ENCODE data around the gene NCL. TPM values are rescaled to one million over a fixed set of nuclear protein-coding genes. Genes with fewer than 3 reads are reported as not detected.

Gene NCL
- total RNA-seq, 1 experiment from 2014 or later = 608 TPM

DNA sequence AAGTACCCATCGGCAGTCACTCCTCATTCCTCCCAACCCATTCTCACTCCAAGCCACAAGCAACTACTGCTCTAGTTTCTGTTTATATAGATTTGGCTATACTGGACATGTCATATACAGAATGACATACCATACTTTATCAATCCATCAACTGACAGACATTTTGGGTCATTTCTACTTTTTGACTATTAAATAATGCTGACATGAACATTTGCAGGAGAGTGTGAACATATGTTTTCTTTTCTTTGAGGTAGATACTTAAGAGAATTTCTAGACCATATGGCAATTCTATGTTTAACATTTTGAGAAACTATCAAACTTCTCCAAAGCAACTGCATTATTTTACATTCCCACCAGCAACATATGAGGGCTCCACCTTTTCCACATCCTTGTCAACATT is 33.4 kb upstream of the NCL start:
- Mint-ChIP-seq H3K9me3 (ENCODE audit: unreplicated experiment) (no peaks in the 10 kb centered on the region), H3K4me3 (ENCODE audit: unreplicated experiment) (no peak overlapping the region), H3K27me3 (ENCODE audit: insufficient read depth, unreplicated experiment) (no peaks in the 10 kb centered on the region), H3K36me3 (ENCODE audit: insufficient read depth, unreplicated experiment) (peaks cover 4% of the 10 kb centered on the region), H3K4me1 (ENCODE audit: low read depth, unreplicated experiment) (no peaks in the 10 kb centered on the region), H3K27ac (ENCODE audit: unreplicated experiment) (no peak overlapping the region)
- H3K27me3 ChIP-seq (replicated peaks; ENCODE audit: control insufficient read depth, insufficient read depth, low read length) = no peaks in the 10 kb centered on the region
- H3K4me1 ChIP-seq = no peaks in the 10 kb centered on the region
- ChIA-PET POLR2A (no interaction called here), CTCF (no interaction called here)
- H3K36me3 ChIP-seq (ENCODE audit: control insufficient read depth, insufficient read depth, low read length) = no peaks in the 10 kb centered on the region
- no peak for DNase-seq
- intact Hi-C loops (cut with micrococcal nuclease; ENCODE audit: unreplicated experiment) = no loop called here
- H3K9me3 ChIP-seq = no peaks in the 10 kb centered on the region
- TF ChIP-seq, protein P1, sequence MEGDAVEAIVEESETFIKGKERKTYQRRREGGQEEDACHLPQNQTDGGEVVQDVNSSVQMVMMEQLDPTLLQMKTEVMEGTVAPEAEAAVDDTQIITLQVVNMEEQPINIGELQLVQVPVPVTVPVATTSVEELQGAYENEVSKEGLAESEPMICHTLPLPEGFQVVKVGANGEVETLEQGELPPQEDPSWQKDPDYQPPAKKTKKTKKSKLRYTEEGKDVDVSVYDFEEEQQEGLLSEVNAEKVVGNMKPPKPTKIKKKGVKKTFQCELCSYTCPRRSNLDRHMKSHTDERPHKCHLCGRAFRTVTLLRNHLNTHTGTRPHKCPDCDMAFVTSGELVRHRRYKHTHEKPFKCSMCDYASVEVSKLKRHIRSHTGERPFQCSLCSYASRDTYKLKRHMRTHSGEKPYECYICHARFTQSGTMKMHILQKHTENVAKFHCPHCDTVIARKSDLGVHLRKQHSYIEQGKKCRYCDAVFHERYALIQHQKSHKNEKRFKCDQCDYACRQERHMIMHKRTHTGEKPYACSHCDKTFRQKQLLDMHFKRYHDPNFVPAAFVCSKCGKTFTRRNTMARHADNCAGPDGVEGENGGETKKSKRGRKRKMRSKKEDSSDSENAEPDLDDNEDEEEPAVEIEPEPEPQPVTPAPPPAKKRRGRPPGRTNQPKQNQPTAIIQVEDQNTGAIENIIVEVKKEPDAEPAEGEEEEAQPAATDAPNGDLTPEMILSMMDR (IDR thresholded peaks at IDR 0.05; ENCODE audit: insufficient read depth in 1 of 2, low read depth in 1 of 2, low read length in 1 of 2, severe bottlenecking in 1 of 2, unreplicated experiment in 1 of 2) = no peak
- H3K4me3 ChIP-seq (ENCODE audit: low read depth, low read length) = no peak overlapping the region
- no TSS peak for BruUV-seq (replicated peaks)

GRCh38 chr2:231494669-231495068 is 30.4 kb upstream of the NCL start:
- Mint-ChIP-seq H3K27ac (ENCODE audit: unreplicated experiment) (no peak overlapping the region), H3K4me3 (ENCODE audit: unreplicated experiment) (no peak overlapping the region), H3K36me3 (ENCODE audit: insufficient read depth, unreplicated experiment) (no peaks in the 10 kb centered on the region), H3K27me3 (ENCODE audit: insufficient read depth, unreplicated experiment) (no peaks in the 10 kb centered on the region), H3K9me3 (ENCODE audit: unreplicated experiment) (peaks cover 1% of the 10 kb centered on the region), H3K4me1 (ENCODE audit: low read depth, unreplicated experiment) (no peaks in the 10 kb centered on the region)
- BruUV-seq (replicated peaks) = no TSS peak
- no peaks in the 10 kb centered on the region for H3K9me3 ChIP-seq
- no peaks in the 10 kb centered on the region for H3K4me1 ChIP-seq
- intact Hi-C loops (cut with micrococcal nuclease; ENCODE audit: unreplicated experiment) = no loop called here
- no peak for DNase-seq
- ChIA-PET POLR2A (no interaction called here), CTCF (no interaction called here)
- H3K36me3 ChIP-seq (ENCODE audit: control insufficient read depth, insufficient read depth, low read length) = no peaks in the 10 kb centered on the region
- no peaks in the 10 kb centered on the region for H3K27me3 ChIP-seq (replicated peaks; ENCODE audit: control insufficient read depth, insufficient read depth, low read length)
- TF ChIP-seq, protein P1 (IDR thresholded peaks at IDR 0.05; ENCODE audit: insufficient read depth in 1 of 2, low read depth in 1 of 2, low read length in 1 of 2, severe bottlenecking in 1 of 2, unreplicated experiment in 1 of 2) = no peak
- no peak overlapping the region for H3K4me3 ChIP-seq (ENCODE audit: low read depth, low read length)

- Mint-ChIP-seq H3K27me3 (ENCODE audit: insufficient read depth, unreplicated experiment) (no peaks in the 10 kb centered on the region), H3K9me3 (ENCODE audit: unreplicated experiment) (peaks cover 21% of the 10 kb centered on the region), H3K27ac (ENCODE audit: unreplicated experiment) (no peak overlapping the region), H3K4me3 (ENCODE audit: unreplicated experiment) (no peak overlapping the region), H3K36me3 (ENCODE audit: insufficient read depth, unreplicated experiment) (no peaks in the 10 kb centered on the region), H3K4me1 (ENCODE audit: low read depth, unreplicated experiment) (no peaks in the 10 kb centered on the region)
- intact Hi-C loops (cut with micrococcal nuclease; ENCODE audit: unreplicated experiment) = no loop called here
- ChIA-PET POLR2A (no interaction called here), CTCF (no interaction called here)
- Histone ChIP-seq H3K9me3 (no peaks in the 10 kb centered on the region), H3K27me3 (replicated peaks; ENCODE audit: control insufficient read depth, insufficient read depth, low read length) (no peaks in the 10 kb centered on the region), H3K36me3 (ENCODE audit: control insufficient read depth, insufficient read depth, low read length) (no peaks in the 10 kb centered on the region), H3K4me3 (ENCODE audit: low read depth, low read length) (no peak overlapping the region), H3K4me1 (no peaks in the 10 kb centered on the region)
- BruUV-seq (replicated peaks) = no TSS peak
- DNase-seq = no peak
- TF ChIP-seq, protein P1 (IDR thresholded peaks at IDR 0.05; ENCODE audit: insufficient read depth in 1 of 2, low read depth in 1 of 2, low read length in 1 of 2, severe bottlenecking in 1 of 2, unreplicated experiment in 1 of 2) = no peak
Observed at GRCh38 chr2:231490801-231491200, 26.5 kb upstream of the NCL start.
